Measurements from ENCODE around the gene THOC7.

The THOC7 gene

GRCh38 chr3:63877737-63878393 is 14.3 kb upstream of the THOC7 start:
- no peak for DNase-seq

GRCh38 chr3:63876260-63876659 is 12.7 kb upstream of the THOC7 start:
- no peak for DNase-seq

DNA sequence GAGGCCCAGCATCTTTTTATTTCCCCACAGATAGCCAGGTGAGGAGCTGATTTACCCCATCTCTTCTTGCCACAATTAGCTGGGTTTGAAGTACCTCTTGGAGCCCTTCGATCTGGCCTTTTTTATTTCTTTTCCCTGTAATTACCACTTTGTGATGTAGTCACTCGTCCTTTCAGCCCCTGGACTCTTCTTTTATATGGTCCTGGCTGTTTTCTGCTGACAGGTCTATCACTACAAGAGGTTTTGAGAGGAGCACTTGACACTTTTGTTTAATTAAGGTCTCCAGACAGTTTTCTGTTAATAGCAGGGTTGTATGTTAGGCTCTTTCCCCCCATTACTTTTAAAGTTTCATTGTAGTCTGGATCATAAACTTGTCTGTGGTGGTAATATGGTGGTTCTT is 11.9 kb upstream of the THOC7 start:
- DNase-seq: no peak

DNA sequence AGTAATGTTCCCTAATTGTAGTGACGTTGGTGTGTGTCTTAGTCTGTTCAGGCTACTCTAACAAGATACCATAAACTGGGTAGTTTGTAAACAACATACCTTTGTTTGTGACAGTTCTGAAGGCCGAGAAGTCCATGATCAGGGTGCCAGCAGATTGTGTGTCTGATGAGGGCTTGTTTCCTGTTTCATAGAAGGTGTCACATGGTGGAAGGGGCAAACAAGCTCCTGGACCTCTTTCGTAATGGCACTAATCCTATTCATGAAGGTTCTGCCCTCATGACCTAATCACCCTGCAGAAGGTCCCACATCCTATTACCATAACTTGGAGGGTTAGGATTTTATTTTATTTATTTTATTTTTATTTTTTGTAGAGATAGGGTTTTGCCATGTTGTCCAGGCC is 11.2 kb upstream of the THOC7 start:
- DNase-seq: no peak

DNA sequence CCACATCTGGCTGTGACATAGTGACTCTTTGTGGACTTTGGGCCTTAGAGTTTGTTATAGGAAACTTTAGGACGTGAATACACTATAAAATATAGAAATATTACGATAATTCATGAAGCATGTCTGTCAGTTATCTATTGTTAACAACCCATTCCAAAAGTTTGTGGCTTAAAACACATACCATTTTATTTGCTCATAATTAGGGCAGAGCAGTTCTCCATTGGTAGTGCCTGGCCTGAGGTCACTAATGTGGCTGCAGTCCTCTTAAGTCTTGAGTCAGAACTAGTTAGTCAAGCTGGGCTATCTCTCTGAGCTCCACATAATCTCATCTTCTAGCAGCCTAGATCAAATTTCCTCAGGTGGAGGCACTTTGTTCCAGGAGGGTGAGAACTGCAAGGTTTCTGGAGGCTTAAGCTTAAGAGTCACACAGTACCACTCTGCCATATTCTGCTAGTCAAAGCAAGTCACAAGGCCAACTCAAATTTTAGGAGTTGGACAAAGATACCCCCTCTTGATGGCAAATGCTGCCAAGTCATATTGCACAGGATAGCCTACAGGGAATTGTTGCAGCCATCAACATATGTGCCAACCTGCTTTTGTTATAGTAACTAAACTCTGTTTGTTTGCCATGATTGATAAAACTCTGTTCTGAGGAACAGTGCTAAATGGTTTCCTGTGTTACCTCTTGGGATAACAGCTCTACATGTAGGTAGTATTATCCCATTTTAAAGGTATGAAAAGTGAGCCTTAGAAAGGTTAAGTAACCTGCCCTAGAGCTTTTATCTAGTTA is 8.7 kb upstream of the THOC7 start:
- DNase-seq: no peak

DNA sequence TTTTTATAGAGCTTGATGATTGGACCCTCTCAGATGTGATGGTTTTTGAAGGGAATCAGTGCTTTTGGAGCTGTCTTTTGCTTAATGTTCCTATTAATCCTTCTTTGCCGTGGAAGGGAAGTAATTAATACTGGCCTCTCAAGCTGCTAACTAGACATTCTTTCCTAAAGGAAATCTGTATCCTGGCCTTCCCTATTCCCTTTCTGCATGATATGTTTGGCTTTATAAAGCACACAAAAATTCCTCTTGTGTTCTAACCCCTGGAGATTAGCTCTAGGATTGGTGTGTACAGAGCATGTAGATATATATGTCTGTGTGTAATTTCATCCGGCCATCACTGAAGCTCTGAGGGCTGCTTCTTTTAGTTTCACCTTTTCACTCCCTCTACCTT is 7.0 kb upstream of the THOC7 start:
- DNase-seq: no peak

DNA sequence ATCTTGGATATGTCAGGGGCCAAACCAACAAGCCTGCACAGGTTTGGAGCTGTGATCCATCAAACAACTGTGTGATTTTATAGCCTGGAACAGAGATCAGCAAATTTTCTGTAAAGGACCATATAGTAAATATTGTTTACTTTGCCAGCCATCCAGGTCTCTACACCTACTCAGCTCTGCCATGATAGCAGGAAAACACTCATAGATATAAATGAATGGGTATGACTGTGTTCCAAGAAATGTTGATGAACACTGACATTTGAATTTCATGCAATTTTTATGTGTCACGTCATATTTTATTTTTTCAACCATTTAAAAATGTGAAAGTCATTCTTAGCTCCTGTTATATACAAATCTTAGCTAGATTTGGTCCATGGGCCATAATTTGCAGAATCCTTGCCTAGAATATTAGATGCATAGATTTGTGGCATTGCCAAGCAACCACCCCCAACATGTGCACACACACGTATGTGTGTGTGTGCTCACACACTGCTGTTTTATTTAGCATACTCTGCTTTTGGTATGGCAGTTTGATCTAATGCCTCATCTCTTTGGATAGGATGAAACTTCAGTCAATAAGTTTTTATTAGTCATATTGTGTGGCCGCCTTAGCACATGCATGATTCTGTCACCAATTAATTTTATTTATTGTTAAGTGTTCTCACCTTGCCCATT is 6.5 kb upstream of the THOC7 start:
- DNase-seq: no peak

DNA sequence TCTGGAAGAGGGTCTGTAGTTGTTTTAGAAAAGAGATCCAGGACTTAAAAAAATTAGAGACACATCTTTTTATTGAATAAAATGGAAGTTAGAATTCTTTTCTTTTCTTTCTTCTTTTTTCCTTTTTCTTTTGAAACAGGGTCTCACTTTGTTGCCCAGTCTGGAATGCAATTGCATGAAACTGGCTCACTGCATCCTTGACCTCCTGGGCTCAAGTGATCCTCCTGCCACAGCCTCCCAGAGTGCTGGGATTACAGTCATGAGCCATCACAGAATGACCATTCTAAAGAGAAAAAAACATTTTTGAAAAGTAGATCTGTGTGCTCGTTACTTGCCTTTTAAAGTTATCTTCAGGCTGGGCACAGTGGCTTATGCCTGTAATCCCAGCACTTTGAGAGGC is 3.6 kb upstream of the THOC7 start:
- no peak for DNase-seq

- DNase-seq: no peak
These were observed 1.3 kb upstream of the THOC7 start for GRCh38 chr3:63864965-63865327.

DNA sequence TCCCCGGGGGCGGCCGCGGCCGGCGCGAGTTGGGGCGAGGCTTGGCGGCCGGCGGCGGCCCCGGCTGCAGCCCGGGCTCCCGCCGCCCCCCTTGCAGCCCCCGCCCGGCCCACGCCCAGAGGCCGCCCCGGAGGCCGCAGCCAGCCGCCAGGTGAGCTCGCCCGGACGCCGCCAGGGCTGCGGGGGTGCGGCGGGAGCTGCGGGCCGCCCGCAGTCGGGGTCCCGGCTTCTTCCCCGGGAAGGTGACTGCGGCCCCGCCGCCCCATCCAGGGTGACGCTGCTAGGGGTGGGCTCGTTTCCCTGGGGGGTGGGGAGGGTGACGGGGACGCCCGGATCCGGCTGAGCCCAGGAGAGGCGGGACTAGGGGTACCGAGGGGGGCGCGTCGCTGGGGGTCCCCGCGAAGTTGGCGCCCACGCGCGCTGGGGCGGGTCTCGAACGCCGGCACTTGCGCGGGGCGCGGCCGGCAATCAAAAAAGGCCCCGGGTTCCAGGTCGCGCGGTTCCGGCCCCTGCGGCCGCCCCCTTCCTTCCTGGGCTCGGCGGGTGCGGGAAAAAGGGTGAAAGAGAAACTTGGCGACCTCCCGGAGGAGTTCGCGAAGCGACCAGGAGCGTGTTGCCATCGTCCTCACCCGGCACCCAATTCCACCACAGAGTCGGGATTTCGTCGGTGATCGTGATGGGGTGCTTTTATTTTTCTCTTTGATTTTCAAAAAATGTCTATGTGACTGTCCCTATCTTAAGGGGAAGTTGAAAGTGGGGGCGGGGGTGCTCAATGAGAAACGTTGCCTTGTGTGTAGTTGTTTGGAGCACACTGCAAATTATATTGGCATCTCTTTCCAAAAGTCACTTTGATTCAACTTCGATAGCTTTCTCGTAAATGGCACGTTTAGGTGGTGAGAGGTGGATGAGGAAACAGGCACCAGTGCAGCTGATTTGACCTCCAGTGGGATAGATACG is 681 bp upstream of the THOC7 start:
- peak; percentile 68 for DNase-seq

- no peak for DNase-seq
These were observed 828 bp downstream of the THOC7 start for GRCh38 chr3:63862804-63863149.

- DNase-seq: no peak
These were observed 2.3 kb downstream of the THOC7 start for GRCh38 chr3:63861306-63861705.

DNA sequence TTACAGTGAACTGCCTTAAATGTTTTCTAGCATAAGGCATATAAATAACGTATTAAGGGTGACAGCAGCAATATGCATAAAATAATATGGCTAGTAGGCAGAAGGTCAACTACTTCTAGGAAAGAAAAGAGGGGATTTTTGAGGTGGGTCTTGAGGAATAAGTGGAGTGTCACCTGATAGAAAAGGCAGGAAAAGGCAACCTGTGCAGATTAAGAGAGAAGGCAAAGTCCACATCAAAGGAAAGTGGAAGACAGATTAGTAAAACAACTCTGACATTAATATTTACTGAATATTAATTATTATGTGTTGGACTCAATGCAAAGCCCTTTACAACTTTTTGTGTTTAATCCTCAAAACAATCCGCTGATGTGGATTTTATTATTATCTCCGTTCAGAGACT is 2.8 kb downstream of the THOC7 start:
- no peak for DNase-seq

GRCh38 chr3:63857311-63857710 is 6.3 kb downstream of the THOC7 start:
- DNase-seq: no peak

DNA sequence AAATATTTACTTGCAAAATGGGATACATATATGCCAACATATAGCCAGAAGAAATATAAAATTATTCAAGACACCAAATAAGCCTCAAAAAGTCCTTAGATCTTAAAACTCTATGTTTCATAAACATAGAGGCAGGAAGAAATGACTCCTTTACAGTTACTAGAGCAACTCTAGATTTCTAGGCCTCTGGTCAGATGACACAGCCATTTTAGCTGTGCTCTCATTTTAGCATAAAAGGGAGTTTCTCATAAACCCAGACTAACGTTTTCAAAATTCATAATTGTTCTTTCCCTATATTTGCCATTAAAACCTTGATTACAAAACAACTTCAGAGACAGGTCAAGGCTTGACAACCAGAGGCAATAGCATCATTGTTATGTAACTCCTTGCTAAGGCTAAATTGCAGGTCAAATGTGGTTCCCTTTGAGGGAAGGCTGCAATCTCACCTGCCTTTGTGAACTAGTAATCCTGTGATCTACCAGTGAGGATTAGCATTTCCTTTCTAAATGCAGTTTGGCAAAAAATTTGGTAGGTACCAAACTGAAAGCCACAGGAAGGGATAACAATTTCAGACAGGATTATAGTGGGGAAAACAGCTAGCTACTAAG is 8.2 kb downstream of the THOC7 start:
- no peak for DNase-seq

- DNase-seq: no peak
These were observed 10.5 kb downstream of the THOC7 start for GRCh38 chr3:63853106-63853505.

- no peak for DNase-seq
These were observed 12.3 kb downstream of the THOC7 start for GRCh38 chr3:63851287-63851686.

- DNase-seq: no peak
These were observed 14.4 kb downstream of the THOC7 start for GRCh38 chr3:63849175-63849574.

- DNase-seq: no peak
These were observed 15.7 kb downstream of the THOC7 start for GRCh38 chr3:63847718-63848450.

GRCh38 chr3:63845215-63845614 is 18.4 kb downstream of the THOC7 start:
- no peak for DNase-seq

DNA sequence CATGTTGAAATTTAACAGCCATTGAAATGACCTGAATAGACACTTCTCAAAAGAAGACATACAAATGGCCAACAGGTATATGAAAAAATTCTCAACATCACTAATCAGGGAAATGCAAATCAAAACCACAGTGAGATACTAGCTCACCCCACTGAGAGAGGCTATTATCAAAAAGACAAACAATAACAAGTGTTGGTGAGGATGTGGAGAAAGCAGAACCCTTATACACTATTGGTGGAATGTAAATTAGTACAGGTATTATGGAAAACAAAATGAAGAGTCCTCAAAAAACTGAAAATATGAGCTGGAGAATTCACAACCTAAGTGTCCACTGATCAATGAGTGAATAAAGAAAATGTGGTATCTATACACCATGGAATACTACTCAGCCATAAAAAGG is 21.5 kb downstream of the THOC7 start:
- no peak for DNase-seq

DNA sequence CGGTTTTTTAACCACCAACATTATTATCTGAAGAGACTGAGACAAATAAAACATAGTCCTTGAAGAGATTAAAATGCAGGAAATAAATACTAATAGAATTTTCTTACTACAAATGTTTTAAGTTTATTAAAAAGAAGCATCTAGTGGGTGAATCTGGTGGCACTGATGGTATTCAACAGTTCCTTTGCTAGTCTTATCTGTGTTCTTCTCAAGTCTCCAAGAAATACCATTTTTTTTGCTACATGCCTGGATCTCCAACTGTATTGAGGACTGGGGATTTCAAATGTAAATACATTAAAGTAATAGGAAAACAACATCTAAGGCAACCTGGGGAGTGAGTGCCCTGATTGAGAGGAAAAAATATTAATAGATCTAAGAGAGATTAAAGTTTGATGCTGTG is 21.9 kb downstream of the THOC7 start:
- no peak for DNase-seq

Data from activated CD8-positive, alpha-beta memory T cell treated with anti-CD3 and anti-CD28 coated beads, Interleukin-2, amount 50 U/mL, for 4 hours (primary cell).